HEK293T (cell line): ENCODE data around the gene PRMT7.

ENCODE experiments used
- CTBP1 ChIP-seq: fragments of 450-650 bp; IDR thresholded peaks from 2 replicates; pipeline ENCODE4 v1.6.1; 2016; ENCODE audit warnings: borderline replicate concordance
- ELF4 ChIP-seq: fragments of 450-650 bp; IDR thresholded peaks from 2 replicates; pipeline ENCODE4 v1.6.1; 2017; ENCODE audit warnings: antibody characterized with exemption
- FOXA1 ChIP-seq: fragments of 450-650 bp; IDR thresholded peaks from 2 replicates; pipeline ENCODE4 v1.6.1; 2016; ENCODE audit warnings: mild to moderate bottlenecking
- FOXK2 ChIP-seq: fragments of 450-650 bp; IDR thresholded peaks from 2 replicates; pipeline ENCODE4 v1.6.1; 2016; ENCODE audit warnings: mild to moderate bottlenecking
- FOXM1 ChIP-seq: fragments of 450-650 bp; IDR thresholded peaks from 2 replicates; pipeline ENCODE4 v1.6.1; 2017; ENCODE audit warnings: mild to moderate bottlenecking, borderline replicate concordance
- HDGF ChIP-seq: fragments of 450-650 bp; IDR thresholded peaks from 2 replicates; pipeline ENCODE4 v1.6.1; 2017; ENCODE audit warnings: antibody characterized with exemption, borderline replicate concordance
- LEF1 ChIP-seq: fragments of 450-650 bp; IDR thresholded peaks from 2 replicates; pipeline ENCODE4 v1.6.1; 2017; ENCODE audit warnings: mild to moderate bottlenecking, borderline replicate concordance
- PKNOX1 ChIP-seq: fragments of 450-650 bp; IDR thresholded peaks from 2 replicates; pipeline ENCODE4 v1.6.1; 2016
- SP1 ChIP-seq: fragments of 450-650 bp; IDR thresholded peaks from 2 replicates; pipeline ENCODE4 v1.6.1; 2017
- SUZ12 ChIP-seq: fragments of 450-650 bp; IDR thresholded peaks from 2 replicates; pipeline ENCODE4 v1.6.1; 2016; ENCODE audit warnings: mild to moderate bottlenecking
- ZNF384 ChIP-seq: fragments of 450-650 bp; IDR thresholded peaks from 2 replicates; pipeline ENCODE4 v1.6.1; 2016

GRCh38 chr16:68279726-68280558 is 30.9 kb upstream of the PRMT7 start:
- TF ChIP-seq PKNOX1 = no peak
- TF ChIP-seq SP1 = no peak
- TF ChIP-seq LEF1 = no peak
- TF ChIP-seq ELF4 = no peak
- no peak for TF ChIP-seq FOXM1
- no peak for TF ChIP-seq ZNF384
- no peak for TF ChIP-seq CTBP1
- no peak for TF ChIP-seq FOXK2
- no peak for TF ChIP-seq SUZ12
- TF ChIP-seq HDGF = no peak
- no peak for TF ChIP-seq FOXA1
